Activated naive CD8-positive, alpha-beta T cell treated with anti-CD3 and anti-CD28 coated beads, Interleukin-2, amount 10 ng/mL, durations not matched to agents 7 days and 5 days (primary cell): ENCODE data around the gene TIMM10B. TPM values are rescaled to one million over a fixed set of nuclear protein-coding genes. Genes with fewer than 3 reads are reported as not detected.
A peak's percentile ranks its signal among the peaks of the same experiment; 100 is the strongest.

Source experiments
- ATAC-seq: fragments of 150-1000 bp; cut with Tn5 transposase; one replicate; pipeline ENCODE4 v1.10.0; 2021; ENCODE audit warnings: low read depth, moderate library complexity
- POLR2A ChIA-PET: fragments of 350-600 bp; sonication (Branson Sonifier 250); formaldehyde crosslinking; loops from one replicate; lab custom pipeline; 2021; ENCODE audit warnings: antibody characterized with exemption; lab: Charles Lee
- DNase-seq: peaks from one replicate; pipeline ENCODE4 v3.0.0; 2021
- H3K27ac Mint-ChIP-seq: one replicate; pipeline ENCODE4 v1.8.0; 2022; ENCODE audit warnings: mild to moderate bottlenecking, mixed read lengths
- H3K27me3 Mint-ChIP-seq: one replicate; pipeline ENCODE4 v1.8.0; 2022; ENCODE audit warnings: mild to moderate bottlenecking, moderate library complexity, mixed read lengths
- H3K36me3 Mint-ChIP-seq: one replicate; pipeline ENCODE4 v1.8.0; 2021; ENCODE audit warnings: mild to moderate bottlenecking, mixed read lengths
- H3K4me1 Mint-ChIP-seq: one replicate; pipeline ENCODE4 v1.8.0; 2021; ENCODE audit warnings: mixed read lengths
- H3K4me3 Mint-ChIP-seq: one replicate; pipeline ENCODE4 v1.8.0; 2022; ENCODE audit warnings: mild to moderate bottlenecking, moderate library complexity, mixed read lengths
- H3K9me3 Mint-ChIP-seq: one replicate; pipeline ENCODE4 v1.8.0; 2021; ENCODE audit warnings: mixed read lengths
- total RNA-seq, 2 experiments: library from RNA; stranded (reverse); gene quantifications; one replicate each; pipeline ENCODE4 v1.2.3, GENCODE V29; 2021

TIMM10B gene, protein sequence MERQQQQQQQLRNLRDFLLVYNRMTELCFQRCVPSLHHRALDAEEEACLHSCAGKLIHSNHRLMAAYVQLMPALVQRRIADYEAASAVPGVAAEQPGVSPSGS
- total RNA-seq: 10 to 100 TPM; 41.3 to 47.0 TPM

DNA sequence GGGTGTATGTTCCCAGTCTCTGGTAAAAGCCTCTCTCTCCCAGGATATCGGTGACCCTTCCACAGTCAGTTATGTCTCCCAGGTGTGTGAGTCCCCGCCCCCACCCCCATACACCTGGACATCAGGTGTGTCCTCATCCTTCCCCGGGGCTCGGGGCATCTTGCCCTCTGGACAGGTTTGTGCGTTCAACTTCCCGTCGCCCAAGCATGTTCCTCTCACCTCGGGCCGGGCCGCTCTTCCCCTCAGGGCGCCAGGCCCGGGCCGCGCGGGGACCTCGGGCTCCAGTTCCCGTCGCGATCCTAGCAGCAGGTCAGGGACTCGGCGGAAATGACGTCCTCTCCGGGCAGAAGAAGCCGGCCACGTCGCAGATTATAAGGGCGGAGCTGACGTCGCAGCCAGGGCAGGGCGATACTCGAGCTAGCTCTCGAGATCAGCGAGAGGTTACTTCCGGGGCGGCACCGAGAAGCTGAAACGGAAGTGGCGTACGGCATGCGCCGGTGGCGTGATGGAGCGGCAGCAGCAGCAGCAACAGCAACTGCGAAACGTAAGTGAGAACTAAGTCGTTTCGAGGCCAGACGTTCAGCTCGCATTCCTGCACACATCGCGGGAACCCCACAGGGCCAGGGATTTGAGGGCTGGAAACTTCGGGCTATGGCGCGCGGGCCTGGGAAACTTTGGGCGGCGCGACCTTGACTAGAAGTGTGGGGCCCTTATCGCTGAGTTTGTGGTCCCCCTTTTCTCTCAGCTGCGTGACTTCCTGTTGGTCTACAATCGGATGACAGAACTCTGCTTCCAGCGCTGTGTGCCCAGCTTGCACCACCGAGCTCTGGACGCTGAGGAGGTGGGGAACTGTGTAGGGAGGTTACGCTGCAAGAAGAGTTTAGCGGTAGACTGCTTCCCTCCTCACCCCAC is at the start of gene TIMM10B, which contains the start of gene ARFIP2:
Gene TIMM10B (plus strand): TSS at position 490 of the 912 bp plus-strand sequence. CDS start 16 bp downstream, at position 506.
Gene ARFIP2 (minus strand): TSS at position 320 of the 912 bp plus-strand sequence. CDS start 910 bp downstream, outside the sequence.
- POLR2A ChIA-PET: interaction anchor here (0.7 to 2.4 kb wide), 25 partner anchors 8 to 265 kb away, joined by 3 to 26 read pairs (median 5); partner anchors contain the start of genes APBB1, ILK, MRPL17 and RRP8
- H3K36me3 Mint-ChIP-seq: peaks cover 18% of the 10 kb centered on the region

GRCh38 chr11:6431861-6432260 is 49.4 kb upstream of the TIMM10B start:
- H3K9me3 Mint-ChIP-seq: no peaks in the 10 kb centered on the region
- H3K27me3 Mint-ChIP-seq: peaks cover 5% of the 10 kb centered on the region
- POLR2A ChIA-PET: no interaction called here
- no peak overlapping the region for H3K4me3 Mint-ChIP-seq
- no peak for DNase-seq
- ATAC-seq: no peak
- H3K27ac Mint-ChIP-seq: no peak overlapping the region
- peaks cover 6% of the 10 kb centered on the region for H3K4me1 Mint-ChIP-seq
- H3K36me3 Mint-ChIP-seq: no peaks in the 10 kb centered on the region

More for the DNA sequence above, at the start of gene TIMM10B, which contains the start of gene ARFIP2:
- ATAC-seq (peak; percentile 97), DNase-seq (peak; percentile 93)
- H3K4me3 Mint-ChIP-seq: peak within 1 kb of the TSS; percentile 93
- no peaks in the 10 kb centered on the region for H3K27me3 Mint-ChIP-seq
- peaks cover 30% of the 10 kb centered on the region for H3K4me1 Mint-ChIP-seq
- H3K27ac Mint-ChIP-seq: peak within 1 kb of the TSS; percentile 94
- no peaks in the 10 kb centered on the region for H3K9me3 Mint-ChIP-seq

DNA sequence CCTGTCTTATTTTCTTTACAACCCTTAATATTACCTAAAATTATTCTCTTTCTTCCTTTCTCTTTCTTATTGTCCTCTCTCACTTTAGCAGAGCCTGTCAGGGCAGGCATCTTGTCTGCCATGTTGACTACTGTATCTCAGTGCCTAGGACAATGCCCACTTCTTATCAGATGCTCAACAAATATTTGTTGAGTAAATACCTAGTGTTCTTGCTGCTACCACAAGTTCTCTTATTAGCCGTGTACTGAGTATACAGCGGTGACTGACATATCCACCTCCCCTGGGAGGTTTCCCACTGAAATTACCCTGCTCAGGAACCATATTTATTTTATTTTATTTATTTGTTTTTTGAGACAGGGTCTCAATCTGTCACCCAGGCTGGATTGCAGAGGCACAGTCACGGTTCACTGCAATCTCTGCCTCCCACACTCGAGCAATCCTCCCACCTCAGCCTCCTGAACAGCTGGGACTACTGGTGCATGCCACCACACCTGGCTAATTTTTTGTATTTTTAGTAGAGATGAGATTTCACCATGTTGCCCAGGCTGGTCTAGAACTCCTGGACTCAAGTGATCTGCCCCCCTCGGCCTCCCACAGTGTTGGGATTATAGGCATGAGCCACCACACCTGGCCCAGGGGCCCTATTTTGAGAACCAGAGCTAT is 47.2 kb upstream of the TIMM10B start:
- Mint-ChIP-seq H3K36me3 (no peaks in the 10 kb centered on the region), H3K27me3 (peaks cover 5% of the 10 kb centered on the region), H3K4me3 (no peak overlapping the region), H3K4me1 (peaks cover 6% of the 10 kb centered on the region), H3K27ac (no peak overlapping the region), H3K9me3 (no peaks in the 10 kb centered on the region)
- ATAC-seq (no peak), DNase-seq (no peak)
- POLR2A ChIA-PET: interaction anchor here (1.5 kb wide), 1 partner anchor 15 kb away, joined by 3 read pairs; the partner anchor contains the start of gene APBB1

GRCh38 chr11:6437423-6437822 is 43.9 kb upstream of the TIMM10B start:
- Mint-ChIP-seq H3K27ac (no peak overlapping the region), H3K4me3 (no peak overlapping the region)
- no peak for DNase-seq

GRCh38 chr11:6437993-6438392 is 43.3 kb upstream of the TIMM10B start:
- peak; percentile 68 for ATAC-seq
- H3K4me1 Mint-ChIP-seq: peaks cover 4% of the 10 kb centered on the region
- H3K27ac Mint-ChIP-seq: no peak overlapping the region
- H3K27me3 Mint-ChIP-seq: peaks cover 5% of the 10 kb centered on the region
- no peaks in the 10 kb centered on the region for H3K9me3 Mint-ChIP-seq
- POLR2A ChIA-PET: interaction anchor here (1.4 to 3.0 kb wide), 3 partner anchors 19 to 59 kb away, joined by 9 to 16 read pairs (median 12); partner anchors contain the start of gene APBB1
- DNase-seq: no peak
- H3K4me3 Mint-ChIP-seq: no peak overlapping the region
- H3K36me3 Mint-ChIP-seq: no peaks in the 10 kb centered on the region

More at GRCh38 chr11:6437423-6437822, 43.9 kb upstream of the TIMM10B start:
- no peaks in the 10 kb centered on the region for H3K36me3 Mint-ChIP-seq
- peaks cover 5% of the 10 kb centered on the region for H3K27me3 Mint-ChIP-seq
- H3K9me3 Mint-ChIP-seq: no peaks in the 10 kb centered on the region
- ATAC-seq: no peak
- POLR2A ChIA-PET: interaction anchor here (1.4 to 3.0 kb wide), 3 partner anchors 18 to 59 kb away, joined by 9 to 16 read pairs (median 12); partner anchors contain the start of gene APBB1
- peaks cover 6% of the 10 kb centered on the region for H3K4me1 Mint-ChIP-seq

DNA sequence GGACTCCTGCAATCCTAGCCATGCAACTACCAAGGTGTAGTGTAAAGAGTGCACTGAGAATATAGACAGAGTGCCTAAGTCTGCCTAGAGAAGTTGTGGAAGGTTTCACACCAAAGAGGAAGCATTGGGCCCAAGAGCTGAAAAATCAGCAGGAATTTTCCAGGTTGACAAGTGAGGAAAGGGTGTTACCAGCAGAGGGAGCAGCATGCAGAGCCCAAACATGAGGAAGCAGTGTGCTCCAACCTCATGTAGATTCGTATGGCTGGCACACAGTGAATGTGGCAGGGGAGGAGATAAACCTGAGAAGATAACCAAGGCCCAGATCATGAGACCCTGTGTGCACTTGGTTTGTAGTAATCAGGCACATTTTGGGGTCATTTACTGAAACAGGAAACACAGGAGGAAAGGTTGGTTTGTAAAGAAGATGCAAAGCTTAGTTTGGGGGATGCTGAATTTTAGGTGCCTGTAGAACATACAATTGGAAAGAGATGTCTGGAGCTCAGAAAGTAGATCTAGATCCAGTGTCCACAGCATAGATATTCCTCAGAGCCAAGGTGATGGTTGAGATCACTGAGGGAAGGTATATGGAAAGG is 42.2 kb upstream of the TIMM10B start:
- H3K4me1 Mint-ChIP-seq: peaks cover 4% of the 10 kb centered on the region
- no peaks in the 10 kb centered on the region for H3K36me3 Mint-ChIP-seq
- no peaks in the 10 kb centered on the region for H3K9me3 Mint-ChIP-seq
- H3K27ac Mint-ChIP-seq: no peak overlapping the region
- POLR2A ChIA-PET: interaction anchor here (0.5 to 3.0 kb wide), 3 partner anchors 8 to 61 kb away, joined by 3 to 16 read pairs (median 12); no protein-coding TSS in a partner anchor
- H3K4me3 Mint-ChIP-seq: no peak overlapping the region
- no peak for DNase-seq
- ATAC-seq: peak; percentile 28
- H3K27me3 Mint-ChIP-seq: no peaks in the 10 kb centered on the region

DNA sequence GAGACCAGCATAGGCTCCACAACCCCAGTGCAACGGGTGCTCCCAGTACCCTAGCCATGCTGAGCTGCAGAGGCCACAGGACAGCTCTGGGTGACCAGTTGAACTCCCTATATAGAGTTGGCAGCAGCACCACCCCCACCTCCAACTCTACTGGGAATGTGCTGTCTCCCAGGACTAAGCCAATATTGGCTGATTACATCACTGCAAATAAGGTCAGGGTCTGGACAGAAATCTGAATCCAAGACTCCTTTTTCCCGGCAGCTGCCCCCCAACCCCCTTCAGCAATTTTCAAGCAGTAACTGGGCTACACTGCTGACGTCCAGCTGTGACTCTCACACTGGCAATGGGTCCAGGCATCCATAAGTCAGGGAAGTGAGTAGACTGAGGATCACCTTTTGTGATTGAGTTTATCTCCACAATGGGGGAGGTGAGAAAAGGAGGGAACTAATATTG is 40.4 kb upstream of the TIMM10B start, which contains the start of gene HPX:
Gene HPX (minus strand): TSS at position 82 of the 453 bp plus-strand sequence. CDS start 24 bp downstream, at position 58.
- H3K27me3 Mint-ChIP-seq: peaks cover 6% of the 10 kb centered on the region
- no peaks in the 10 kb centered on the region for H3K36me3 Mint-ChIP-seq
- POLR2A ChIA-PET: interaction anchor here (0.9 to 1.8 kb wide), 2 partner anchors 21 to 50 kb away, joined by 3 to 7 read pairs; partner anchors contain the start of gene SMPD1
- H3K9me3 Mint-ChIP-seq: no peaks in the 10 kb centered on the region
- no peak for ATAC-seq
- no peak for DNase-seq
- H3K4me3 Mint-ChIP-seq: no peak within 1 kb of the TSS
- H3K4me1 Mint-ChIP-seq: peaks cover under 1% of the 10 kb centered on the region
- no peak within 1 kb of the TSS for H3K27ac Mint-ChIP-seq

GRCh38 chr11:6442441-6442840 is 38.9 kb upstream of the TIMM10B start:
- POLR2A ChIA-PET: interaction anchor here (3.3 kb wide), 1 partner anchor 64 kb away, joined by 31 read pairs; no protein-coding TSS in a partner anchor

GRCh38 chr11:6443269-6444003 is 37.9 kb upstream of the TIMM10B start:
- POLR2A ChIA-PET: interaction anchor here (1.0 to 3.3 kb wide), 5 partner anchors 16 to 65 kb away, joined by 3 to 31 read pairs (median 5); partner anchors contain the start of gene SMPD1
- Mint-ChIP-seq H3K9me3 (no peaks in the 10 kb centered on the region), H3K27me3 (peaks cover 8% of the 10 kb centered on the region), H3K4me3 (no peak overlapping the region), H3K27ac (no peak overlapping the region), H3K36me3 (no peaks in the 10 kb centered on the region), H3K4me1 (no peaks in the 10 kb centered on the region)
- DNase-seq: peak; percentile 67
- ATAC-seq: peak; percentile 51

More at GRCh38 chr11:6442441-6442840, 38.9 kb upstream of the TIMM10B start:
- peaks cover 8% of the 10 kb centered on the region for H3K27me3 Mint-ChIP-seq
- no peak overlapping the region for H3K4me3 Mint-ChIP-seq
- no peak overlapping the region for H3K27ac Mint-ChIP-seq
- H3K4me1 Mint-ChIP-seq: no peaks in the 10 kb centered on the region
- H3K9me3 Mint-ChIP-seq: no peaks in the 10 kb centered on the region
- DNase-seq (no peak), ATAC-seq (no peak)
- no peaks in the 10 kb centered on the region for H3K36me3 Mint-ChIP-seq

DNA sequence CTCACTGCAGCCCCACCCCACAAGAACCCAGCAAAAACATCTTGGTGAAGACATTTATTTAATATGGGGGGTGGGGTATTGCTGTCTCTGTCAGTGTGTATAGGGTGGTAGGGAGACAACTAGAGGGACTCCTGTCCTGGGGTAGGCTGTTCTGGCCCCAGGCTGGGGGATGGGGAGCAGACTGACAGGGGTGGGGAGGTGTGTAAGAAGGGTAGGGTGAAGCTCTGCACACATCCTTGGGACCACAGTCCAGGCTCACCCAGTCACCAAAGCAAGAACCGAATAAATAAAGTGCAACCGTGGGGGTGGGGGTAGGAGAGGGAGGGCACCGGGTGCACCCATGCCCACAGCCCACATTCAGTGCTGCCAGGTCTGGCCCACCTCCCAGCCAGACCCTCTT is 32.7 kb upstream of the TIMM10B start:
- Mint-ChIP-seq H3K36me3 (no peaks in the 10 kb centered on the region), H3K4me1 (no peaks in the 10 kb centered on the region), H3K4me3 (no peak overlapping the region), H3K27me3 (peaks cover 8% of the 10 kb centered on the region), H3K9me3 (no peaks in the 10 kb centered on the region), H3K27ac (no peak overlapping the region)
- ATAC-seq (no peak), DNase-seq (no peak)
- POLR2A ChIA-PET: no interaction called here

- Mint-ChIP-seq H3K27ac (no peak overlapping the region), H3K9me3 (no peaks in the 10 kb centered on the region), H3K4me1 (no peaks in the 10 kb centered on the region), H3K36me3 (no peaks in the 10 kb centered on the region), H3K4me3 (no peak overlapping the region), H3K27me3 (no peaks in the 10 kb centered on the region)
- no peak for ATAC-seq
- DNase-seq: no peak
- POLR2A ChIA-PET: interaction anchor here (1.2 kb wide), 1 partner anchor 33 kb away, joined by 3 read pairs; the partner anchor contains the start of gene APBB1
Measured at GRCh38 chr11:6452219-6452618, 29.1 kb upstream of the TIMM10B start.
